H1 (cell line): ENCODE data around the gene CCBE1. TPM values are rescaled to one million over a fixed set of nuclear protein-coding genes. Genes with fewer than 3 reads are reported as not detected.

Experiments used
- CTCF ChIA-PET: fragments of 300-600 bp; sonication (Branson Sonifier 250); formaldehyde crosslinking; loops from one replicate; lab custom pipeline; 2021; ENCODE audit not compliant: partially characterized antibody; lab: Charles Lee
- POLR2A ChIA-PET: fragments of 300-600 bp; sonication (Branson Sonifier 250); formaldehyde crosslinking; loops from one replicate; lab custom pipeline; 2021; ENCODE audit warnings: inconsistent platforms; ENCODE audit not compliant: partially characterized antibody; lab: Charles Lee
- DNase-seq, 2 experiments: peaks; one replicate each; pipeline versions ENCODE4 v3.0.0 to v3.0.0-alpha.2; 2010 to 2022; ENCODE audit warnings: low spot score in 2 of 2, low read depth in 1 of 2, mixed read lengths in 1 of 2
- FAIRE-seq: peaks from 2 replicates; lab custom pipeline; 2011; peaks lifted over from hg19 to GRCh38; lab: Jason Lieb, UNC
- H2AFZ ChIP-seq: 2 replicates; pipeline ENCODE4 v1.8.1; 2012; ENCODE audit warnings: low read length, inconsistent platforms
- H2AK5ac ChIP-seq: 2 replicates; pipeline ENCODE4 v1.6.1; 2013; ENCODE audit warnings: low read depth, low read length
- H2BK120ac ChIP-seq: replicated peaks from 2 replicates; pipeline ENCODE3; 2013; ENCODE audit warnings: low read depth, low read length, inconsistent platforms
- H2BK12ac ChIP-seq: 2 replicates; pipeline ENCODE4 v1.6.1; 2013; ENCODE audit warnings: low read depth, low read length
- H2BK15ac ChIP-seq: 2 replicates; pipeline ENCODE4 v1.6.1; 2013; ENCODE audit warnings: low read length
- H2BK20ac ChIP-seq: 2 replicates; pipeline ENCODE4 v1.6.1; 2013; ENCODE audit warnings: low read length
- H2BK5ac ChIP-seq: 2 replicates; pipeline ENCODE4 v1.6.1; 2013; ENCODE audit warnings: low read depth, low read length
- H3K14ac ChIP-seq: 2 replicates; pipeline ENCODE4 v1.6.1; 2013; ENCODE audit warnings: inconsistent platforms; ENCODE audit not compliant: insufficient read length
- H3K18ac ChIP-seq: 2 replicates; pipeline ENCODE4 v1.6.1; 2013; ENCODE audit warnings: low read length; ENCODE audit errors: extremely low read depth
- H3K23ac ChIP-seq: 2 replicates; pipeline ENCODE4 v1.6.1; 2013; ENCODE audit warnings: inconsistent platforms; ENCODE audit not compliant: insufficient read length
- H3K23me2 ChIP-seq: 2 replicates; pipeline ENCODE4 v1.6.1; 2013; ENCODE audit warnings: low read depth, low read length
- H3K27ac ChIP-seq: 2 replicates; pipeline ENCODE4 v1.6.1; 2011; ENCODE audit warnings: low read depth, low read length, inconsistent platforms
- H3K27me3 ChIP-seq, 4 experiments: replicated peaks in 1 of 4; 1 replicate in 1 of 4; 2 replicates in 3 of 4; pipeline versions ENCODE4 v1.6.1 to v1.8.1; 2011 to 2013; ENCODE audit warnings: low read length in 3 of 4, mild to moderate bottlenecking in 3 of 4, inconsistent platforms in 2 of 4, mixed read lengths in 2 of 4, moderate library complexity in 1 of 4; ENCODE audit not compliant: control insufficient read depth in 3 of 4, insufficient read depth in 3 of 4; ENCODE audit errors: extremely low read depth in 1 of 4
- H3K36me3 ChIP-seq, 4 experiments: 2 replicates each; pipeline versions ENCODE4 v1.6.1 to v1.8.1; 2011 to 2013; ENCODE audit warnings: mild to moderate bottlenecking in 4 of 4, low read length in 3 of 4, moderate library complexity in 2 of 4, control low read depth in 1 of 4, inconsistent platforms in 1 of 4; ENCODE audit not compliant: insufficient read depth in 4 of 4, control insufficient read depth in 2 of 4
- H3K4ac ChIP-seq: replicated peaks from 2 replicates; pipeline ENCODE3; 2013; ENCODE audit warnings: low read length, low read depth, mixed read lengths, inconsistent platforms; ENCODE audit not compliant: insufficient read length
- H3K4me1 ChIP-seq, 4 experiments: replicated peaks in 1 of 4; 1 replicate in 1 of 4; 2 replicates in 3 of 4; pipeline versions ENCODE4 v1.6.1 to v1.8.1; 2011 to 2013; ENCODE audit warnings: low read length in 3 of 4, inconsistent platforms in 2 of 4, mixed read lengths in 1 of 4; ENCODE audit not compliant: insufficient read depth in 4 of 4, control insufficient read depth in 3 of 4
- H3K4me2 ChIP-seq, 2 experiments: 2 replicates each; pipeline versions ENCODE4 v1.6.1 to v1.8.1; 2011 to 2013; ENCODE audit warnings: low read depth in 2 of 2, low read length in 2 of 2, control low read depth in 1 of 2, inconsistent platforms in 1 of 2, mild to moderate bottlenecking in 1 of 2; ENCODE audit not compliant: insufficient read depth in 1 of 2
- H3K4me3 ChIP-seq, 4 experiments: fragments of 200-600, 300-600 bp in 1 of 4; sonication (generic), shearing (Covaris generic), sonication (Bioruptor Twin) in 1 of 4; 2 replicates each; pipeline versions ENCODE4 v1.5.1 to v1.8.1; 2011 to 2016; ENCODE audit warnings: low read length in 4 of 4, low read depth in 3 of 4, control low read depth in 2 of 4, inconsistent platforms in 2 of 4, mild to moderate bottlenecking in 2 of 4, mixed read lengths in 1 of 4, moderate library complexity in 1 of 4; ENCODE audit not compliant: insufficient read depth in 2 of 4; ENCODE audit errors: extremely low read depth in 1 of 4
- H3K56ac ChIP-seq: replicated peaks from 2 replicates; pipeline ENCODE3; 2013; ENCODE audit warnings: low read depth, mild to moderate bottlenecking, mixed read lengths, low read length, inconsistent platforms; ENCODE audit not compliant: insufficient read length
- H3K79me1 ChIP-seq: 2 replicates; pipeline ENCODE4 v1.6.1; 2013; ENCODE audit warnings: low read depth, low read length, control low read depth
- H3K79me2 ChIP-seq, 2 experiments: 2 replicates each; pipeline versions ENCODE4 v1.6.1 to v1.8.1; 2012 to 2013; ENCODE audit warnings: low read length in 2 of 2, mild to moderate bottlenecking in 2 of 2, inconsistent platforms in 1 of 2; ENCODE audit not compliant: insufficient read depth in 2 of 2, control insufficient read depth in 1 of 2
- H3K9ac ChIP-seq, 4 experiments: replicated peaks in 1 of 4; 1 replicate in 1 of 4; 2 replicates in 3 of 4; pipeline versions ENCODE4 v1.6.1 to v1.8.1; 2011 to 2013; ENCODE audit warnings: low read depth in 3 of 4, low read length in 3 of 4, control low read depth in 2 of 4, mild to moderate bottlenecking in 2 of 4, moderate library complexity in 2 of 4, inconsistent platforms in 1 of 4; ENCODE audit errors: extremely low read depth in 1 of 4
- H3K9me3 ChIP-seq, 2 experiments: 2 replicates each; pipeline versions ENCODE4 v1.6.1 to v1.8.1; 2012 to 2013; ENCODE audit warnings: mild to moderate bottlenecking in 2 of 2, moderate library complexity in 2 of 2, control low read depth in 1 of 2, inconsistent platforms in 1 of 2, low read depth in 1 of 2, low read length in 1 of 2, mixed read lengths in 1 of 2; ENCODE audit not compliant: insufficient read depth in 2 of 2
- H4K20me1 ChIP-seq, 2 experiments: replicated peaks in 1 of 2; 2 replicates each; pipeline versions ENCODE3 to v1.8.1; 2011 to 2013; ENCODE audit warnings: inconsistent platforms in 2 of 2, low read length in 2 of 2, mild to moderate bottlenecking in 1 of 2; ENCODE audit not compliant: insufficient read depth in 2 of 2, control insufficient read depth in 1 of 2
- H4K5ac ChIP-seq: 2 replicates; pipeline ENCODE4 v1.6.1; 2013; ENCODE audit warnings: low read length, low read depth, mixed read lengths, inconsistent platforms; ENCODE audit not compliant: insufficient read length
- H4K8ac ChIP-seq: 2 replicates; pipeline ENCODE4 v1.8.0; 2013; ENCODE audit warnings: mild to moderate bottlenecking, moderate library complexity, low read length, inconsistent platforms; ENCODE audit not compliant: insufficient read depth; ENCODE audit errors: extremely low read depth
- H4K91ac ChIP-seq: replicated peaks from 2 replicates; pipeline ENCODE3; 2013; ENCODE audit warnings: low read length, mixed read lengths, inconsistent platforms; ENCODE audit not compliant: insufficient read length
- ASH2L ChIP-seq: fragments of 200-600, 300-600 bp; sonication (generic); IDR thresholded peaks from one replicate; pipeline ENCODE4 v1.7.1; 2017; ENCODE audit warnings: low read length
- CHD1 ChIP-seq: IDR thresholded peaks from 2 replicates; pipeline ENCODE4 v1.6.1; 2012; ENCODE audit warnings: low read depth, low read length, improper control_type of control experiment
- CHD2 ChIP-seq: IDR thresholded peaks from 2 replicates; pipeline ENCODE4 v1.6.1; 2012; ENCODE audit warnings: low read length, improper control_type of control experiment
- HDAC2 ChIP-seq, 2 experiments: fragments of 300-600 bp in 1 of 2; sonication (generic) in 1 of 2; IDR thresholded peaks; 2 replicates each; pipeline ENCODE4 v1.6.1; 2011 to 2012; ENCODE audit warnings: low read depth in 2 of 2, low read length in 2 of 2, mild to moderate bottlenecking in 2 of 2, moderate library complexity in 2 of 2, borderline replicate concordance in 1 of 2, inconsistent platforms in 1 of 2
- JUN ChIP-seq: IDR thresholded peaks from 2 replicates; pipeline ENCODE4 v1.6.1; 2011; ENCODE audit warnings: low read depth, mild to moderate bottlenecking, improper control_type of control experiment, low read length
- JUND ChIP-seq: IDR thresholded peaks from 2 replicates; pipeline ENCODE4 v1.6.1; 2011; ENCODE audit warnings: mild to moderate bottlenecking, improper control_type of control experiment, low read length
- KDM4A ChIP-seq: IDR thresholded peaks from one replicate; pipeline ENCODE4 v1.7.1; 2012; ENCODE audit warnings: low read depth, mild to moderate bottlenecking, moderate library complexity, low read length, inconsistent platforms; ENCODE audit not compliant: severe bottlenecking
- MAFK ChIP-seq: IDR thresholded peaks from 2 replicates; pipeline ENCODE4 v1.6.1; 2012; ENCODE audit warnings: low read depth, mild to moderate bottlenecking, improper control_type of control experiment, low read length
- SRF ChIP-seq: IDR thresholded peaks from 2 replicates; pipeline ENCODE4 v1.6.1; 2011; ENCODE audit warnings: mild to moderate bottlenecking, low read depth, low read length, moderate library complexity
- WGBS, 2 experiments: shearing (Covaris generic) in 1 of 2; methylation state at CpG; one replicate each; pipeline versions ENCODE4 v1.1.6 to v1.1.7; 2013 to 2015; ENCODE audit warnings: low lambda C conversion rate in 2 of 2, mixed read lengths in 2 of 2, inconsistent platforms in 1 of 2, low coverage in 1 of 2, missing lambda C conversion rate in 1 of 2; ENCODE audit not compliant: insufficient replicate concordance in 2 of 2, insufficient coverage in 1 of 2, insufficient read length in 1 of 2; ENCODE audit errors: extremely low coverage in 1 of 2, missing lambda C conversion rate in 1 of 2; 5-methylcytosine and 5-hydroxymethylcytosine counted together
- polyA plus RNA-seq, 7 experiments: library from polyadenylated mRNA; depleted of rRNA in 3 of 7; stranded (reverse) in 5 of 7; unstranded in 2 of 7; fragments of >200 nt in 5 of 7; fragments of 200-250 nt in 2 of 7; gene quantifications; 1 replicate in 5 of 7; 2 replicates in 1 of 7; 4 replicates in 1 of 7; pipeline versions ENCODE4 v1.2.1 to v1.2.3, GENCODE V29; 2011 to 2013; ENCODE audit warnings: missing spikeins in 2 of 7, mixed read lengths in 2 of 7
- total RNA-seq: library from RNA; stranded (reverse); fragmentation: NEBNext Ultra II Directional; extraction: Animal tissue kit (Norgen Biotek cat#: 25700); gene quantifications from 2 replicates; pipeline ENCODE4 v1.2.1, GENCODE V29; 2021

The CCBE1 gene
- total and polyA plus RNA-seq, 2 of the 8 experiments (the other 6 are each of a cell fraction or from before 2014, with no cell fraction given): 2.1 to 2.6 TPM

DNA sequence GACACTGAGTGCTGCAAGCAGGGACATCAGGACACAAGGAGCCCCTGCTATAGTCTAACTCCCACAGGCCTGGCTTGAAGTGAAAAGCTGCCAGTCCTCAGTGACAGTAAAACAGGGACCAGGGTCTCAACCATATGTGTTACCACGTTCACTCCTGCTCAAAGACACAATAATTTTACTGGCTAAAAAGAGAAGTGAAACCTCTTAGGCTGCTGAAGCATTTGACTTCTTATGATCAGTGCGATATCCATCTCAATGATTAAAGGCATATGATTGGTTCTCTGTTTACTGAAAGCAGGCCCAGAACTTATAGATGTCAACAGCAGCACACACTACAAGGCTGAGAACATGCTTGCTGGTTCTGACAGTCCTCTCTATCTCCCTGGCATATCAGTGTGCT lies 208.3 kb downstream of the CCBE1 start:
- H3K4ac ChIP-seq: no peak overlapping the region
- H3K27ac ChIP-seq: no peak overlapping the region
- ChIA-PET POLR2A (no interaction called here), CTCF (no interaction called here)
- 81% methylated on average over 2 of the region's 2 CpGs; no CpG with 5 or more reads in 1 of the 2 experiments for WGBS, 2 experiments
- H4K91ac ChIP-seq: no peak overlapping the region
- H3K56ac ChIP-seq: no peak overlapping the region
- no peak overlapping the region for H4K5ac ChIP-seq
- no peak overlapping the region for H2BK12ac ChIP-seq
- no peak overlapping the region for H2BK120ac ChIP-seq
- H2BK20ac ChIP-seq: no peak overlapping the region
- H3K23ac ChIP-seq: no peak overlapping the region
- no peak overlapping the region for H3K4me3 ChIP-seq
- H3K4me1 ChIP-seq: no peaks in the 10 kb centered on the region
- H2AFZ ChIP-seq: no peak overlapping the region
- no peaks in the 10 kb centered on the region for H3K79me2 ChIP-seq
- no peak overlapping the region for H2BK5ac ChIP-seq
- H4K8ac ChIP-seq: no peak overlapping the region
- no peak overlapping the region for H3K18ac ChIP-seq
- H3K9me3 ChIP-seq: no peaks in the 10 kb centered on the region
- H3K4me2 ChIP-seq: no peak overlapping the region
- H2AK5ac ChIP-seq: no peak overlapping the region
- no peak for FAIRE-seq
- no peak overlapping the region for H2BK15ac ChIP-seq
- DNase-seq: no peak
- H4K20me1 ChIP-seq: no peaks in the 10 kb centered on the region
- H3K79me1 ChIP-seq: no peaks in the 10 kb centered on the region
- no peak overlapping the region for H3K9ac ChIP-seq
- no peaks in the 10 kb centered on the region for H3K36me3 ChIP-seq
- H3K23me2 ChIP-seq: no peaks in the 10 kb centered on the region
- H3K14ac ChIP-seq: no peak overlapping the region
- H3K27me3 ChIP-seq: no peaks in the 10 kb centered on the region
- TF ChIP-seq CHD1 (no peak), SRF (no peak), MAFK (no peak), CHD2 (no peak), JUND (no peak), KDM4A (no peak), HDAC2 (IDR thresholded peaks at IDR 0.05; ENCODE audit: borderline replicate concordance in 1 of 2, low read depth in 2 of 2, low read length in 2 of 2) (no peak), JUN (no peak), ASH2L (no peak)
